GM23338 (cell line): ENCODE data around the gene UBXN1. TPM values are rescaled to one million over a fixed set of nuclear protein-coding genes. Genes with fewer than 3 reads are reported as not detected.

Experiments used
- ATAC-seq: fragments of 200-7000 bp; cut with Tn5 transposase; 3 replicates; pipeline ENCODE4 v1.9.1; 2020
- DNase-seq: peaks from one replicate; pipeline ENCODE4 v3.0.0-alpha.2; 2015; ENCODE audit warnings: low spot score
- H2AFZ ChIP-seq: fragments of 200-600 bp; sonication (generic); 2 replicates; pipeline ENCODE4 v1.8.0; 2016; ENCODE audit warnings: antibody characterized with exemption, mild to moderate bottlenecking, moderate library complexity
- H3F3A ChIP-seq: fragments of 200-600 bp; sonication (generic); replicated peaks from 2 replicates; pipeline ENCODE4 v1.8.0; 2017; ENCODE audit warnings: antibody characterized with exemption, mixed run types, low read depth
- H3K27ac ChIP-seq: fragments of 200-600 bp; sonication (generic); 2 replicates; pipeline ENCODE4 v1.6.1; 2016; ENCODE audit warnings: low read depth
- H3K27me3 ChIP-seq: fragments of 200-600 bp; sonication (generic); 2 replicates; pipeline ENCODE4 v1.8.0; 2016; ENCODE audit warnings: mild to moderate bottlenecking, mixed run types, moderate library complexity; ENCODE audit not compliant: insufficient read depth
- H3K36me3 ChIP-seq: fragments of 200-600 bp; sonication (generic); 2 replicates; pipeline ENCODE4 v1.8.0; 2016; ENCODE audit warnings: mild to moderate bottlenecking; ENCODE audit not compliant: insufficient read depth
- H3K4me1 ChIP-seq: fragments of 200-600 bp; sonication (generic); 2 replicates; pipeline ENCODE4 v1.8.0; 2016; ENCODE audit warnings: mild to moderate bottlenecking, moderate library complexity; ENCODE audit not compliant: insufficient read depth
- H3K4me2 ChIP-seq: fragments of 200-600 bp; sonication (generic); 2 replicates; pipeline ENCODE4 v1.7.1; 2017; ENCODE audit warnings: mixed run types
- H3K4me3 ChIP-seq: fragments of 200-600 bp; sonication (generic); 2 replicates; pipeline ENCODE4 v1.6.1; 2016; ENCODE audit warnings: mixed run types
- H3K79me2 ChIP-seq: fragments of 200-600 bp; sonication (generic); replicated peaks from 2 replicates; pipeline ENCODE4 v1.8.0; 2017; ENCODE audit warnings: mild to moderate bottlenecking; ENCODE audit not compliant: insufficient read depth
- H3K9me2 ChIP-seq: fragments of 200-600 bp; sonication (generic); 2 replicates; pipeline ENCODE4 v1.8.0; 2017; ENCODE audit not compliant: insufficient read depth
- H4K20me1 ChIP-seq: fragments of 200-600 bp; sonication (generic); replicated peaks from 2 replicates; pipeline ENCODE4 v1.8.0; 2017; ENCODE audit warnings: mild to moderate bottlenecking; ENCODE audit not compliant: insufficient read depth
- H3K27ac Mint-ChIP-seq: 2 replicates; pipeline ENCODE4 v1.8.0; 2020; ENCODE audit warnings: inconsistent platforms, mild to moderate bottlenecking, moderate library complexity, mixed read lengths
- H3K27me3 Mint-ChIP-seq: 3 replicates; pipeline ENCODE4 v1.8.0; 2022; ENCODE audit warnings: low read depth, mild to moderate bottlenecking, moderate library complexity, mixed read lengths, inconsistent platforms; ENCODE audit not compliant: insufficient read depth, poor library complexity
- H3K36me3 Mint-ChIP-seq: 3 replicates; pipeline ENCODE4 v1.8.0; 2021; ENCODE audit warnings: low read depth, mild to moderate bottlenecking, inconsistent platforms, moderate library complexity, mixed read lengths
- H3K4me1 Mint-ChIP-seq: 3 replicates; pipeline ENCODE4 v1.8.0; 2020; ENCODE audit warnings: mild to moderate bottlenecking, inconsistent platforms, mixed read lengths
- H3K4me3 Mint-ChIP-seq: 3 replicates; pipeline ENCODE4 v1.8.0; 2021; ENCODE audit warnings: moderate library complexity, mild to moderate bottlenecking, inconsistent platforms, mixed read lengths
- H3K9me3 Mint-ChIP-seq: 3 replicates; pipeline ENCODE4 v1.8.0; 2020; ENCODE audit warnings: moderate library complexity, mild to moderate bottlenecking, inconsistent platforms, mixed read lengths
- EZH2 ChIP-seq: fragments of 200-600 bp; sonication (generic); IDR thresholded peaks from one replicate; pipeline ENCODE4 v1.8.0; 2017; ENCODE audit warnings: antibody characterized with exemption, mild to moderate bottlenecking, low read depth; ENCODE audit not compliant: unreplicated experiment
- EZH2phosphoT487 ChIP-seq: fragments of 200-600 bp; sonication (generic); IDR thresholded peaks from one replicate; pipeline ENCODE4 v1.8.1; 2018; ENCODE audit warnings: antibody characterized with exemption; ENCODE audit not compliant: unreplicated experiment
- JUNB ChIP-seq: IDR thresholded peaks from one replicate; pipeline ENCODE4 v1.6.1; 2016; ENCODE audit warnings: antibody characterized with exemption; ENCODE audit not compliant: unreplicated experiment
- NANOG ChIP-seq: IDR thresholded peaks from 2 replicates; pipeline ENCODE4 v1.6.1; 2016; ENCODE audit warnings: antibody characterized with exemption, borderline replicate concordance
- POLR2AphosphoS5 ChIP-seq: IDR thresholded peaks from 2 replicates; pipeline ENCODE4 v1.6.1; 2016; ENCODE audit warnings: antibody characterized with exemption, low read depth
- STAT1 ChIP-seq: IDR thresholded peaks from one replicate; pipeline ENCODE4 v1.6.1; 2016; ENCODE audit warnings: antibody characterized with exemption; ENCODE audit not compliant: unreplicated experiment
- ZNF114 ChIP-seq: fragments of 250-450 bp; sonication (Bioruptor Pico); IDR thresholded peaks from 2 replicates; pipeline ENCODE4 v1.5.0; 2020; ENCODE audit warnings: mild to moderate bottlenecking, moderate library complexity
- polyA plus RNA-seq: library from polyadenylated mRNA; unstranded; fragments of >200 nt; fragmentation: Nextera tagmentation; extraction: Ambion mirVana; gene quantifications from 2 replicates; pipeline ENCODE4 v1.2.1, GENCODE V29; 2016
- total RNA-seq: library from RNA; depleted of rRNA; stranded (reverse); fragments of >200 nt; shearing (Covaris generic); gene quantifications from 2 replicates; pipeline ENCODE4 v1.2.3, GENCODE V29; 2014
- TF ChIP-seq, protein P1 (sequence below), 2 experiments: fragments of 200-600 bp in 1 of 2; sonication (generic) in 1 of 2; conservative IDR thresholded peaks; 2 replicates each; pipeline versions ENCODE4 v1.5.1 to v1.6.1; 2016 to 2017; ENCODE audit warnings: antibody characterized with exemption in 2 of 2, low read depth in 2 of 2, mild to moderate bottlenecking in 2 of 2, moderate library complexity in 1 of 2
- TF ChIP-seq, protein P2 (sequence below): IDR thresholded peaks from one replicate; pipeline ENCODE4 v1.6.1; 2018; ENCODE audit warnings: antibody characterized with exemption; ENCODE audit not compliant: unreplicated experiment
- TF ChIP-seq, protein P3 (sequence below): IDR thresholded peaks from 2 replicates; pipeline ENCODE4 v1.6.1; 2016; ENCODE audit warnings: antibody characterized with exemption
- TF ChIP-seq, protein P4 (sequence below): fragments of 250-450 bp; sonication (Bioruptor Pico); IDR thresholded peaks from 2 replicates; pipeline ENCODE4 v1.5.0; 2020; ENCODE audit warnings: mild to moderate bottlenecking, moderate library complexity

The UBXN1 gene
- total and polyA plus RNA-seq, 2 experiments from 2014 or later: 126 to 132 TPM

DNA sequence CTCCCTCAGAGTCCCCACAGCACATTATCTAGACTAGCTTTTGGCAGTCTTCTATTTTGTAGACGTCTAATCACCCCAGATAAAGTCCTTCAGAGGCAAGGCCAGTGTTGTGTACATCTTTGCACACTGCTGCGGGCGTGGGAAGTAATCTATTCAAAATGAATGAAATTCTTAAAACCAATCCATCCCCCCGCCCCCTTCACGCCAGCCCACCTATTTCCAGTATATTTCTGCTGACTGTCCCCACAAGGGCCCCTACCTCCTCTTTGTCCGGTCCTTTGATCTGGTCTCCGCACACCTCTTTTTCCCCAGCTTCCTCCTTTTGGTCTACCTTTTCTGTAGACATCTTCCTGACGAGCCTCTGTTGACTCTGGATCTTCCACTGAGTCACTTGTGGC lies 28.0 kb upstream of the UBXN1 start:
- no peak for ATAC-seq
- peaks cover 9% of the 10 kb centered on the region for H3K79me2 ChIP-seq
- H3F3A ChIP-seq: peaks cover 51% of the 10 kb centered on the region
- H2AFZ ChIP-seq: no peak overlapping the region
- TF ChIP-seq, protein P1, sequence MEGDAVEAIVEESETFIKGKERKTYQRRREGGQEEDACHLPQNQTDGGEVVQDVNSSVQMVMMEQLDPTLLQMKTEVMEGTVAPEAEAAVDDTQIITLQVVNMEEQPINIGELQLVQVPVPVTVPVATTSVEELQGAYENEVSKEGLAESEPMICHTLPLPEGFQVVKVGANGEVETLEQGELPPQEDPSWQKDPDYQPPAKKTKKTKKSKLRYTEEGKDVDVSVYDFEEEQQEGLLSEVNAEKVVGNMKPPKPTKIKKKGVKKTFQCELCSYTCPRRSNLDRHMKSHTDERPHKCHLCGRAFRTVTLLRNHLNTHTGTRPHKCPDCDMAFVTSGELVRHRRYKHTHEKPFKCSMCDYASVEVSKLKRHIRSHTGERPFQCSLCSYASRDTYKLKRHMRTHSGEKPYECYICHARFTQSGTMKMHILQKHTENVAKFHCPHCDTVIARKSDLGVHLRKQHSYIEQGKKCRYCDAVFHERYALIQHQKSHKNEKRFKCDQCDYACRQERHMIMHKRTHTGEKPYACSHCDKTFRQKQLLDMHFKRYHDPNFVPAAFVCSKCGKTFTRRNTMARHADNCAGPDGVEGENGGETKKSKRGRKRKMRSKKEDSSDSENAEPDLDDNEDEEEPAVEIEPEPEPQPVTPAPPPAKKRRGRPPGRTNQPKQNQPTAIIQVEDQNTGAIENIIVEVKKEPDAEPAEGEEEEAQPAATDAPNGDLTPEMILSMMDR (conservative IDR thresholded peaks at IDR 0.05; ENCODE audit: low read depth in 2 of 2): no peak
- TF ChIP-seq, protein P2, sequence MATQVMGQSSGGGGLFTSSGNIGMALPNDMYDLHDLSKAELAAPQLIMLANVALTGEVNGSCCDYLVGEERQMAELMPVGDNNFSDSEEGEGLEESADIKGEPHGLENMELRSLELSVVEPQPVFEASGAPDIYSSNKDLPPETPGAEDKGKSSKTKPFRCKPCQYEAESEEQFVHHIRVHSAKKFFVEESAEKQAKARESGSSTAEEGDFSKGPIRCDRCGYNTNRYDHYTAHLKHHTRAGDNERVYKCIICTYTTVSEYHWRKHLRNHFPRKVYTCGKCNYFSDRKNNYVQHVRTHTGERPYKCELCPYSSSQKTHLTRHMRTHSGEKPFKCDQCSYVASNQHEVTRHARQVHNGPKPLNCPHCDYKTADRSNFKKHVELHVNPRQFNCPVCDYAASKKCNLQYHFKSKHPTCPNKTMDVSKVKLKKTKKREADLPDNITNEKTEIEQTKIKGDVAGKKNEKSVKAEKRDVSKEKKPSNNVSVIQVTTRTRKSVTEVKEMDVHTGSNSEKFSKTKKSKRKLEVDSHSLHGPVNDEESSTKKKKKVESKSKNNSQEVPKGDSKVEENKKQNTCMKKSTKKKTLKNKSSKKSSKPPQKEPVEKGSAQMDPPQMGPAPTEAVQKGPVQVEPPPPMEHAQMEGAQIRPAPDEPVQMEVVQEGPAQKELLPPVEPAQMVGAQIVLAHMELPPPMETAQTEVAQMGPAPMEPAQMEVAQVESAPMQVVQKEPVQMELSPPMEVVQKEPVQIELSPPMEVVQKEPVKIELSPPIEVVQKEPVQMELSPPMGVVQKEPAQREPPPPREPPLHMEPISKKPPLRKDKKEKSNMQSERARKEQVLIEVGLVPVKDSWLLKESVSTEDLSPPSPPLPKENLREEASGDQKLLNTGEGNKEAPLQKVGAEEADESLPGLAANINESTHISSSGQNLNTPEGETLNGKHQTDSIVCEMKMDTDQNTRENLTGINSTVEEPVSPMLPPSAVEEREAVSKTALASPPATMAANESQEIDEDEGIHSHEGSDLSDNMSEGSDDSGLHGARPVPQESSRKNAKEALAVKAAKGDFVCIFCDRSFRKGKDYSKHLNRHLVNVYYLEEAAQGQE: no peak
- no peak for TF ChIP-seq ZNF114
- TF ChIP-seq, protein P3, sequence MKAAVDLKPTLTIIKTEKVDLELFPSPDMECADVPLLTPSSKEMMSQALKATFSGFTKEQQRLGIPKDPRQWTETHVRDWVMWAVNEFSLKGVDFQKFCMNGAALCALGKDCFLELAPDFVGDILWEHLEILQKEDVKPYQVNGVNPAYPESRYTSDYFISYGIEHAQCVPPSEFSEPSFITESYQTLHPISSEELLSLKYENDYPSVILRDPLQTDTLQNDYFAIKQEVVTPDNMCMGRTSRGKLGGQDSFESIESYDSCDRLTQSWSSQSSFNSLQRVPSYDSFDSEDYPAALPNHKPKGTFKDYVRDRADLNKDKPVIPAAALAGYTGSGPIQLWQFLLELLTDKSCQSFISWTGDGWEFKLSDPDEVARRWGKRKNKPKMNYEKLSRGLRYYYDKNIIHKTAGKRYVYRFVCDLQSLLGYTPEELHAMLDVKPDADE: no peak
- no peak for TF ChIP-seq EZH2phosphoT487
- TF ChIP-seq, protein P4, sequence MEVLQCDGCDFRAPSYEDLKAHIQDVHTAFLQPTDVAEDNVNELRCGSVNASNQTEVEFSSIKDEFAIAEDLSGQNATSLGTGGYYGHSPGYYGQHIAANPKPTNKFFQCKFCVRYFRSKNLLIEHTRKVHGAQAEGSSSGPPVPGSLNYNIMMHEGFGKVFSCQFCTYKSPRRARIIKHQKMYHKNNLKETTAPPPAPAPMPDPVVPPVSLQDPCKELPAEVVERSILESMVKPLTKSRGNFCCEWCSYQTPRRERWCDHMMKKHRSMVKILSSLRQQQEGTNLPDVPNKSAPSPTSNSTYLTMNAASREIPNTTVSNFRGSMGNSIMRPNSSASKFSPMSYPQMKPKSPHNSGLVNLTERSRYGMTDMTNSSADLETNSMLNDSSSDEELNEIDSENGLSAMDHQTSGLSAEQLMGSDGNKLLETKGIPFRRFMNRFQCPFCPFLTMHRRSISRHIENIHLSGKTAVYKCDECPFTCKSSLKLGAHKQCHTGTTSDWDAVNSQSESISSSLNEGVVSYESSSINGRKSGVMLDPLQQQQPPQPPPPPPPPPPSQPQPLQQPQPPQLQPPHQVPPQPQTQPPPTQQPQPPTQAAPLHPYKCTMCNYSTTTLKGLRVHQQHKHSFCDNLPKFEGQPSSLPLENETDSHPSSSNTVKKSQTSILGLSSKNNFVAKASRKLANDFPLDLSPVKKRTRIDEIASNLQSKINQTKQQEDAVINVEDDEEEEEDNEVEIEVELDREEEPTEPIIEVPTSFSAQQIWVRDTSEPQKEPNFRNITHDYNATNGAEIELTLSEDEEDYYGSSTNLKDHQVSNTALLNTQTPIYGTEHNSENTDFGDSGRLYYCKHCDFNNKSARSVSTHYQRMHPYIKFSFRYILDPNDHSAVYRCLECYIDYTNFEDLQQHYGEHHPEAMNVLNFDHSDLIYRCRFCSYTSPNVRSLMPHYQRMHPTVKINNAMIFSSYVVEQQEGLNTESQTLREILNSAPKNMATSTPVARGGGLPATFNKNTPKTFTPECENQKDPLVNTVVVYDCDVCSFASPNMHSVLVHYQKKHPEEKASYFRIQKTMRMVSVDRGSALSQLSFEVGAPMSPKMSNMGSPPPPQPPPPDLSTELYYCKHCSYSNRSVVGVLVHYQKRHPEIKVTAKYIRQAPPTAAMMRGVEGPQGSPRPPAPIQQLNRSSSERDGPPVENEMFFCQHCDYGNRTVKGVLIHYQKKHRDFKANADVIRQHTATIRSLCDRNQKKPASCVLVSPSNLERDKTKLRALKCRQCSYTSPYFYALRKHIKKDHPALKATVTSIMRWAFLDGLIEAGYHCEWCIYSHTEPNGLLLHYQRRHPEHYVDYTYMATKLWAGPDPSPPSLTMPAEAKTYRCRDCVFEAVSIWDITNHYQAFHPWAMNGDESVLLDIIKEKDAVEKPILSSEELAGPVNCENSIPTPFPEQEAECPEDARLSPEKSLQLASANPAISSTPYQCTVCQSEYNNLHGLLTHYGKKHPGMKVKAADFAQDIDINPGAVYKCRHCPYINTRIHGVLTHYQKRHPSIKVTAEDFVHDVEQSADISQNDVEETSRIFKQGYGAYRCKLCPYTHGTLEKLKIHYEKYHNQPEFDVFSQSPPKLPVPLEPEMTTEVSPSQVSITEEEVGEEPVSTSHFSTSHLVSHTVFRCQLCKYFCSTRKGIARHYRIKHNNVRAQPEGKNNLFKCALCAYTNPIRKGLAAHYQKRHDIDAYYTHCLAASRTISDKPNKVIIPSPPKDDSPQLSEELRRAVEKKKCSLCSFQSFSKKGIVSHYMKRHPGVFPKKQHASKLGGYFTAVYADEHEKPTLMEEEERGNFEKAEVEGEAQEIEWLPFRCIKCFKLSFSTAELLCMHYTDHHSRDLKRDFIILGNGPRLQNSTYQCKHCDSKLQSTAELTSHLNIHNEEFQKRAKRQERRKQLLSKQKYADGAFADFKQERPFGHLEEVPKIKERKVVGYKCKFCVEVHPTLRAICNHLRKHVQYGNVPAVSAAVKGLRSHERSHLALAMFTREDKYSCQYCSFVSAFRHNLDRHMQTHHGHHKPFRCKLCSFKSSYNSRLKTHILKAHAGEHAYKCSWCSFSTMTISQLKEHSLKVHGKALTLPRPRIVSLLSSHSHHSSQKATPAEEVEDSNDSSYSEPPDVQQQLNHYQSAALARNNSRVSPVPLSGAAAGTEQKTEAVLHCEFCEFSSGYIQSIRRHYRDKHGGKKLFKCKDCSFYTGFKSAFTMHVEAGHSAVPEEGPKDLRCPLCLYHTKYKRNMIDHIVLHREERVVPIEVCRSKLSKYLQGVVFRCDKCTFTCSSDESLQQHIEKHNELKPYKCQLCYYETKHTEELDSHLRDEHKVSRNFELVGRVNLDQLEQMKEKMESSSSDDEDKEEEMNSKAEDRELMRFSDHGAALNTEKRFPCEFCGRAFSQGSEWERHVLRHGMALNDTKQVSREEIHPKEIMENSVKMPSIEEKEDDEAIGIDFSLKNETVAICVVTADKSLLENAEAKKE (CRISPR knock-in tag): no peak
- TF ChIP-seq EZH2: no peak
- no peak for TF ChIP-seq STAT1
- no peak for TF ChIP-seq NANOG
- TF ChIP-seq JUNB: no peak
- no peak for TF ChIP-seq POLR2AphosphoS5
- H3K4me1 ChIP-seq: peaks cover 28% of the 10 kb centered on the region
- peak overlapping the region; percentile 87 for H3K4me2 ChIP-seq
- Mint-ChIP-seq H3K27ac (peak overlapping the region; percentile 95), H3K9me3 (no peaks in the 10 kb centered on the region), H3K4me3 (peak overlapping the region; percentile 92), H3K27me3 (peaks cover 27% of the 10 kb centered on the region), H3K36me3 (peaks cover 38% of the 10 kb centered on the region), H3K4me1 (peaks cover 36% of the 10 kb centered on the region)
- peak overlapping the region; percentile 65 for H3K4me3 ChIP-seq
- DNase-seq: no peak
- H3K27ac ChIP-seq: peak overlapping the region; percentile 60; the same call in 1 of the 2 replicates
- no peaks in the 10 kb centered on the region for H3K27me3 ChIP-seq
- peaks cover 10% of the 10 kb centered on the region; the same call in 1 of the 2 replicates for H3K36me3 ChIP-seq
- H4K20me1 ChIP-seq: no peaks in the 10 kb centered on the region
- H3K9me2 ChIP-seq: no peaks in the 10 kb centered on the region
